Panc1 (cell line): ENCODE results near the gene MYCN. TPM values are rescaled to one million over a fixed set of nuclear protein-coding genes. Genes with fewer than 3 reads are reported as not detected.
"Not testable (repeated sequence)": the region's sequence is repeated elsewhere in the genome, so short reads cannot be mapped to it uniquely, and the experiment has no call there.

Experiments
- ATAC-seq: fragments of 200-7000 bp; cut with Tn5 transposase; 2 replicates; pipeline ENCODE4 v1.9.1; 2020; ENCODE audit warnings: mild to moderate bottlenecking, moderate library complexity
- BruUV-seq: library from RNA; stranded (reverse); fragments of 400-500 nt; replicated peaks from 2 replicates; lab custom pipeline; 2021; lab: Mats Ljungman, UMichigan
- CTCF ChIA-PET: fragments of 300-600 bp; sonication (Branson Sonifier 250); formaldehyde crosslinking; loops from one replicate; lab custom pipeline; 2022; ENCODE audit warnings: antibody characterized with exemption; lab: Charles Lee
- POLR2A ChIA-PET: fragments of 300-600 bp; sonication (Branson Sonifier 250); formaldehyde crosslinking; loops from one replicate; lab custom pipeline; 2022; ENCODE audit warnings: antibody characterized with exemption; lab: Charles Lee
- DNase-seq: peaks from one replicate; pipeline ENCODE4 v3.0.0-alpha.2; 2010; ENCODE audit warnings: low read depth, low spot score
- H3K27ac ChIP-seq: 2 replicates; pipeline ENCODE4 v1.5.1; 2011; ENCODE audit warnings: mild to moderate bottlenecking, low read length, inconsistent platforms
- H3K27me3 ChIP-seq: fragments of 200-500 bp; sonication (Bioruptor generic); 2 replicates; pipeline ENCODE4 v1.6.0; 2014; ENCODE audit warnings: low read length, inconsistent platforms; ENCODE audit not compliant: control insufficient read depth, insufficient read depth
- H3K36me3 ChIP-seq: fragments of 200-500 bp; sonication (Bioruptor generic); 2 replicates; pipeline ENCODE4 v1.5.1; 2014; ENCODE audit warnings: inconsistent platforms, mild to moderate bottlenecking, low read length, moderate library complexity; ENCODE audit not compliant: control insufficient read depth, insufficient read depth
- H3K4me1 ChIP-seq: 2 replicates; pipeline ENCODE4 v1.5.1; 2011; ENCODE audit warnings: inconsistent platforms, mild to moderate bottlenecking, low read length, moderate library complexity; ENCODE audit not compliant: control insufficient read depth, insufficient read depth
- H3K4me3 ChIP-seq, 2 experiments: 2 replicates each; pipeline ENCODE4 v1.5.1; 2011 to 2012; ENCODE audit warnings: low read depth in 2 of 2, low read length in 2 of 2, mild to moderate bottlenecking in 2 of 2, inconsistent platforms in 1 of 2, moderate library complexity in 1 of 2
- H3K9me3 ChIP-seq: fragments of 200-500 bp; sonication (Bioruptor generic); 2 replicates; pipeline ENCODE4 v1.5.1; 2014; ENCODE audit warnings: low read depth, mild to moderate bottlenecking, inconsistent platforms, low read length, moderate library complexity; ENCODE audit not compliant: control insufficient read depth, insufficient read depth
- CTCF ChIP-seq: fragments of 450-650 bp; IDR thresholded peaks from 2 replicates; pipeline ENCODE4 v1.5.1; 2017; ENCODE audit warnings: mild to moderate bottlenecking
- POLR2AphosphoS5 ChIP-seq: IDR thresholded peaks from 2 replicates; pipeline ENCODE4 v1.6.1; 2012; ENCODE audit warnings: mild to moderate bottlenecking, low read depth, low read length, moderate library complexity
- REST ChIP-seq, 2 experiments: IDR thresholded peaks; 2 replicates each; pipeline ENCODE4 v1.6.1; 2011 to 2012; ENCODE audit warnings: low read depth in 2 of 2, control low read depth in 1 of 2, low read length in 1 of 2, mild to moderate bottlenecking in 1 of 2, moderate library complexity in 1 of 2; ENCODE audit not compliant: insufficient read depth in 1 of 2
- SIN3A ChIP-seq: IDR thresholded peaks from 2 replicates; pipeline ENCODE4 v1.6.1; 2012; ENCODE audit warnings: low read depth, mild to moderate bottlenecking, low read length, moderate library complexity, borderline replicate concordance; ENCODE audit not compliant: insufficient read depth
- TCF7L2 ChIP-seq: IDR thresholded peaks from 2 replicates; pipeline ENCODE4 v1.6.1; 2011; ENCODE audit warnings: mild to moderate bottlenecking, low read depth, low read length, inconsistent platforms
- in situ Hi-C: cut with HindIII; loops from 2 replicates; pipeline ENCODE4 v1.10.0; 2016; ENCODE audit warnings: low sequenced_read_pairs, low pct_unique_long_range_greater_than_20kb
- intact Hi-C: fragments of 100-400 bp; cut with micrococcal nuclease; formaldehyde crosslinking; loops from one replicate; pipeline ENCODE4 v1.10.0; 2022; ENCODE audit not compliant: unreplicated experiment
- total RNA-seq: library from RNA; stranded (reverse); gene quantifications from one replicate; pipeline ENCODE4 v1.2.1, GENCODE V29; 2021; ENCODE audit not compliant: unreplicated experiment

Gene MYCN
- total RNA-seq, 1 experiment from 2014 or later = not detected

GRCh38 chr2:15949551-15949950 is 9.2 kb downstream of the MYCN start:
- TF ChIP-seq POLR2AphosphoS5 = no peak
- no peak for TF ChIP-seq CTCF
- no peak for TF ChIP-seq REST (IDR thresholded peaks at IDR 0.05; ENCODE audit: insufficient read depth in 1 of 2, low read depth in 2 of 2, low read length in 1 of 2)
- no peak for TF ChIP-seq SIN3A
- TF ChIP-seq TCF7L2 = no peak
- no peak overlapping the region for H3K4me3 ChIP-seq
- intact Hi-C loops = loop anchor here (10.0 kb wide), 1 partner anchor 315 kb away; no protein-coding TSS in a partner anchor
- no TSS peak for BruUV-seq
- H3K4me1 ChIP-seq = no peaks in the 10 kb centered on the region
- no peaks in the 10 kb centered on the region for H3K9me3 ChIP-seq
- H3K27ac ChIP-seq = no peak overlapping the region
- in situ Hi-C loops = no loop called here
- H3K36me3 ChIP-seq = no peaks in the 10 kb centered on the region
- ATAC-seq (no peak), DNase-seq (no peak)
- ChIA-PET POLR2A (no interaction called here), CTCF (no interaction called here)
- 0 out of 2 replicates have a peak, but pooled peaks cover 3% of the 10 kb centered on the region for H3K27me3 ChIP-seq

- ATAC-seq (no peak), DNase-seq (no peak)
- TF ChIP-seq POLR2AphosphoS5 = no peak
- TF ChIP-seq SIN3A = no peak
- TF ChIP-seq REST (IDR thresholded peaks at IDR 0.05; ENCODE audit: insufficient read depth in 1 of 2, low read depth in 2 of 2, low read length in 1 of 2) = no peak
- TF ChIP-seq TCF7L2 = no peak
- no peak for TF ChIP-seq CTCF
- no TSS peak for BruUV-seq
- H3K4me1 ChIP-seq = no peaks in the 10 kb centered on the region
- H3K9me3 ChIP-seq = no peaks in the 10 kb centered on the region
- no peak overlapping the region for H3K4me3 ChIP-seq
- no peak overlapping the region for H3K27ac ChIP-seq
- 0 out of 2 replicates have a peak, but pooled peaks cover 3% of the 10 kb centered on the region for H3K27me3 ChIP-seq
- H3K36me3 ChIP-seq = no peaks in the 10 kb centered on the region
- in situ Hi-C loops = no loop called here
- POLR2A ChIA-PET = no interaction called here
- CTCF ChIA-PET = no interaction called here
- intact Hi-C loops = no loop called here
Observed at GRCh38 chr2:15950088-15950952, 10.0 kb downstream of the MYCN start.

- ATAC-seq, DNase-seq, CTCF ChIA-PET, in situ Hi-C loops, H3K9me3 ChIP-seq, H3K27me3 ChIP-seq, BruUV-seq, H3K27ac ChIP-seq, H3K36me3 ChIP-seq, H3K4me3 ChIP-seq, POLR2A ChIA-PET, intact Hi-C loops, H3K4me1 ChIP-seq: not testable (repeated sequence)
Observed at GRCh38 chr2:15951936-15952335, 11.6 kb downstream of the MYCN start.
